Subcutaneous abdominal adipose tissue (tissue), 5 donors: ENCODE measurements around the gene TBC1D9.
"Not testable (repeated sequence)": the region's sequence is repeated elsewhere in the genome, so short reads cannot be mapped to it uniquely, and the experiment has no call there.

Experiments used
- H3K27ac ChIP-seq: one replicate; pipeline ENCODE4 v1.7.0; 2013; ENCODE audit warnings: low read depth, mild to moderate bottlenecking, inconsistent platforms, low read length, moderate library complexity
- H3K27me3 ChIP-seq, 5 donors: one replicate each; pipeline ENCODE4 v1.7.0; 2013; ENCODE audit warnings: low read length in 5 of 5, inconsistent platforms in 1 of 5; ENCODE audit not compliant: control insufficient read depth in 5 of 5, insufficient read depth in 4 of 5
- H3K36me3 ChIP-seq, 5 donors: one replicate each; pipeline ENCODE4 v1.7.0; 2013; ENCODE audit warnings: low read length in 5 of 5; ENCODE audit not compliant: control insufficient read depth in 5 of 5, insufficient read depth in 5 of 5
- H3K4me1 ChIP-seq, 5 donors: one replicate each; pipeline ENCODE4 v1.7.0; 2013; ENCODE audit warnings: low read length in 5 of 5, mild to moderate bottlenecking in 3 of 5, moderate library complexity in 1 of 5; ENCODE audit not compliant: control insufficient read depth in 5 of 5, insufficient read depth in 5 of 5
- H3K4me3 ChIP-seq, 5 donors: one replicate each; pipeline ENCODE4 v1.7.0; 2013; ENCODE audit warnings: low read length in 5 of 5, low read depth in 1 of 5
- H3K9ac ChIP-seq, 5 donors: one replicate each; pipeline ENCODE4 v1.7.0; 2013; ENCODE audit warnings: low read length in 5 of 5, mild to moderate bottlenecking in 4 of 5, moderate library complexity in 3 of 5
- H3K9me3 ChIP-seq, 5 donors: one replicate each; pipeline ENCODE4 v1.7.0; 2013; ENCODE audit warnings: low read length in 5 of 5; ENCODE audit not compliant: control insufficient read depth in 5 of 5
- donor health status: healthy.
- donor health status: healthy.
- donor health status: healthy.
- donor health status: healthy.
- donor health status: healthy.

The TBC1D9 gene

GRCh38 chr4:140755774-140756318, 339 bp downstream of the TBC1D9 start:
- Histone ChIP-seq H3K9ac (peak overlapping the region; percentile 52 to 99 (median 99)), H3K27me3 (no peaks in the 10 kb centered on the region), H3K27ac (peak overlapping the region; percentile 99), H3K36me3 (no peaks in the 10 kb centered on the region), H3K4me1 (peaks cover 4 to 44% (median 37%) of the 10 kb centered on the region in 5 donors), H3K4me3 (peak overlapping the region; percentile 81 to 96 (median 87)), H3K9me3 (no peaks in the 10 kb centered on the region)

DNA sequence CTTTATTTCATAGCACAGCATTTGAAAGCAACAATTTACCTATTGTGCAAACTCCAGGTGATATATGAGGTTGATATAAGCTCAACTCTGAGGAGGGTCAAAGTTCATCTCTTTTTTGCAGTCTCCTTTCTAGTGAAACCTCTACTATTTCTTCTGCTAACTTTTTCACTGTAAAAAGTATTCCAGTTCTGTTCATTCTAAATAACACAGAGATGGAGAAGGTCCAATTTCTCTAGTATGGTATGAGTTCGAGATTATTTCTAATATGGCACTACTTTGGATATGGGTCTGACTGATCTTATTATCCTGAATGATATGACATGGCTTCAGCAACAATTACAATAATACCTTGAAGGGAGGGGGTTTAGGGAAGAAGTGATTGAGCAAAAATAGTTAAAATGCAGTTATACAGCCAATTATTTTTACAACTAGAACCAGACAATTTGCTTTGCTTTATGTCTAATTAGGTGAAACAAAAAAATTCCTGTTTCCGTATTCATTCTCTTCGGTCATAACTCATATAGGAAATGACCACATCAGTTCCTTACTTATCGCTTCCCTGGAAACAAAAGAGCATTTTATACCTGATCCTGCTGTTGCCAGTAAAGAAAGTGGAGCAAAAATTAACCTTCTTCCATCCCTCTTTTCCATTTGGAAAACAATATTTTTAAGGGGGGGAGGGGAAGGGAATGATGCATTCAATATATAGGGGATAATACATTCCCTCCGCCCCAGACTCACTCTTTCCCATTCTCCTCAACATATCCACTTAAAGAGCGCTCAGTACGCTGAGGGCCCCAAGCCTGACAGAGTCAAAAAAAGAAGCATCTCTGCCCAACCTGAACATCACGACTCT, 1.0 kb downstream of the TBC1D9 start:
- Histone ChIP-seq H3K4me3 (peak overlapping the region; percentile 81 to 96 (median 87)), H3K9ac (peak overlapping the region; percentile 52 to 99 (median 84)), H3K4me1 (peaks cover 4 to 44% (median 37%) of the 10 kb centered on the region in 5 donors), H3K36me3 (no peaks in the 10 kb centered on the region), H3K27me3 (no peaks in the 10 kb centered on the region), H3K9me3 (no peaks in the 10 kb centered on the region), H3K27ac (peak overlapping the region; percentile 99)

DNA sequence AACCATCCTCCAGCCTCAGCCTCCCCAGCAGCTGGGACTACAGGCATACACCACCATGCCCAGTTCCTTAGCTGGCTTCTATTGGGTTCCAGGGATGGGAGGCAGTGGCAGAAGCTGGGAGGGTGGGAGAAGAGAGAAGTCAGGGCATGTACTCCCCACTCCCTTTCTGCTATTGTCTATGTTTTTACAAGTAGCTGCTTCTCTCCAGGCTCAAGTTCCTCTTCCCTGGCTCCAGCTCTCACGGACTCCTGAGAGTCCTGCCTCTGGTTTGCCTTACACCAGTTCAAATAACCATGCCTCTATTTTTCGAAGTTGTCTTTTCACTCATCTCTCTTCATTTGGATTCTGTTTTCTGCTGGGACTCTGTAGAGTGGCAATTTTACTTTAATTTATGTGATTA, 2.9 kb downstream of the TBC1D9 start:
- peak overlapping the region; percentile 32 for H3K27ac ChIP-seq
- no peak overlapping the region for H3K9ac ChIP-seq
- H3K4me1 ChIP-seq = peaks cover 4 to 44% (median 37%) of the 10 kb centered on the region in 5 donors
- H3K36me3 ChIP-seq = no peaks in the 10 kb centered on the region
- no peaks in the 10 kb centered on the region for H3K27me3 ChIP-seq
- H3K9me3 ChIP-seq = peaks cover 0 to 5% (median 0%) of the 10 kb centered on the region in 5 donors
- H3K4me3 ChIP-seq = no peak overlapping the region

DNA sequence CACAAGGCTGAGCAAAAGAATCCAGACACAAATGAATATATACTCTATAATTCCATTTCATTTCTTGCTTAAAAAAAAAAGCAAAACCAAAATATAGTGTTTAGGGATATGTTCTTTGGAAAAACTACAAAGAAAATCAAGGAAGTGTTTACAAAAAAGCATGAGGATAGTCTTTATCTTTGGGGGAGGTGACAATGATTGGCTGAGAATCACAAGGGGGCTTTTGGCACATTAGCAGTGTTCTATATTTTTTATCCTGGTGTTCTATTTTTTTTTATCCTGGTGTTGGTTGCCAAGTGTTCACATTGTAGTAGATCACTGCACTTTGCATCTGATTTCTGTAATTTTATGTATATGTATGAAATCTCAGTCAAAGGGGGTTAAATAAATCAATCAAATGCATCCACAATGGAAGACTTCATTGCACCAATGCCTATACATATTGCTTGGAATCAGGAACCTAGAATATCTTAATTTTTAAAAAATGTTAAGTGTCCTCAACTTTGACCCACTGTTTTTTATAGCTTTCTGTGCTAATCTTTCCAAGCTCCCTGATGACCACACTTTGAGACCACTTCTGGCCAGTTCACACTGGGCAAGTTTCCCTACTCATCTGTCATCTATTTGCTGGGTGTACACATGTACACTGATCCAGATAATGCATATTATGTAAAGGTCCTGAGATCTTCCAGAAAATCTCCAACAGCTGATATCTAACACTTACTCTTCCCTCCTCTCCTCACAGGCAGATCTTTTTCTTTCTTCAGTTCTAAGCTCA, 3.7 kb downstream of the TBC1D9 start:
- peaks cover 4 to 41% (median 34%) of the 10 kb centered on the region in 5 donors for H3K4me1 ChIP-seq
- no peak overlapping the region for H3K4me3 ChIP-seq
- H3K36me3 ChIP-seq = no peaks in the 10 kb centered on the region
- H3K9me3 ChIP-seq = peaks cover 0 to 8% (median 0%) of the 10 kb centered on the region in 5 donors
- no peaks in the 10 kb centered on the region for H3K27me3 ChIP-seq
- H3K9ac ChIP-seq = no peak overlapping the region
- H3K27ac ChIP-seq = peak overlapping the region; percentile 39

DNA sequence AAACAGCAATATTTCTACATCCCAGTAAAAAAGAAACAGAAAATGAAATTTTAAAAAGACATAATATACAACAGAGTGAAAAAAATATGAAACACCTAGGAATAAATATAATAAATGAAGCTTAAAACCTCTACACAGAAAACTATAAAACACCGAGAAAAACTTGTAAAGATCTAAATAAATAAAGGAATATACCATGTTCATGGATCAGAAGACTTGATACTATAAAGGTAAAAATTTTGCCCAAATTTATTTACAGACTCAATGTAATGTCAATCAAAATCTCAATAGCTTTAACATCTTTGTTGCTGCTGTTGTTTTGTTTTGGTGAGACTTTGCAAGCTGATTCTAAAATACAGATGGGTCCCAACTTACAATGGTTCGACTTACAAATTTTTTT, 5.7 kb downstream of the TBC1D9 start:
- Histone ChIP-seq H3K27ac (no peak overlapping the region), H3K4me1 (peaks cover 0 to 33% (median 28%) of the 10 kb centered on the region in 5 donors), H3K27me3 (no peaks in the 10 kb centered on the region), H3K9me3 (peaks cover 0 to 8% (median 0%) of the 10 kb centered on the region in 5 donors), H3K4me3 (no peak overlapping the region), H3K36me3 (no peaks in the 10 kb centered on the region), H3K9ac (no peak overlapping the region)

DNA sequence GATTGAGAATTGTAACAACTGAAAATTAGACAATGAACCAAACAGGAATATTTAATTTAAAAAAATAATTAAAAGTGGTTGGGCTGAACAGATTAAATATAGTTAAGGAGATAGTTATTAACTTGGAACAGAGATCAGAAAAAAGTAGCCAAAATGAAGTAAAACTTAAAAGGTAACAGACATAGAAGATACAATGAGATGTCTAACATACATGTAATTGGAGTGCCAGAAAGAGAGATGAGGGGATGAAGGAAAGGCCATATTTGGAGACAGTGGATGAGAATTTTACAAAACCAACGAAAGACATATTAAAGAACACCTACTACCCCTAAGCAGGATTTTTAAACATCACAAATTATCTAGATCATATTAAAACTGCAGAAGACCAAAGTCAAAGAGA, 8.0 kb downstream of the TBC1D9 start:
- no peaks in the 10 kb centered on the region for H3K27me3 ChIP-seq
- peaks cover 0 to 26% (median 24%) of the 10 kb centered on the region in 5 donors for H3K4me1 ChIP-seq
- H3K4me3 ChIP-seq = no peak overlapping the region
- H3K27ac ChIP-seq = no peak overlapping the region
- H3K9ac ChIP-seq = no peak overlapping the region
- H3K9me3 ChIP-seq = peaks cover 0 to 8% (median 0%) of the 10 kb centered on the region in 5 donors
- no peaks in the 10 kb centered on the region for H3K36me3 ChIP-seq

DNA sequence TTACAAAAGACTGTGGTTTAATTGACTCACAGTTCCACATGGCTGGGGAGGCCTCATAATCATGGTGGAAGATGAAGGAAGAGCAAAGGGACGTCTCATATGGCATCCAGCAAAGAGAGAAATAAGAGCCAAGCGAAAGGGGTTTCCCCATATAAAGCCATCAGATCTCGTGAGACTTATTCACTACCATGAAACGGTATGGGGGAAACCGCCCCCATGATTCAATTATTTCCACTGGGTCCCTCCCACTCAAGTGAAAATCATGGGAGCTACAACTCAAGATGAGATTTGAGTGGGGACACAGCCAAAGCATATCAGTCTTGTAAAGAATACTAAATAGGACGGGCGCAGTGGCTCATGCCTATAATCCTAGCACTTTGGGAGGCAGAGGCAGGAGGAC, 9.6 kb downstream of the TBC1D9 start:
- H3K27me3 ChIP-seq, H3K9me3 ChIP-seq, H3K4me3 ChIP-seq, H3K36me3 ChIP-seq, H3K9ac ChIP-seq, H3K27ac ChIP-seq: not testable (repeated sequence)
- peaks cover 0 to 27% (median 25%) of the 10 kb centered on the region in 5 donors for H3K4me1 ChIP-seq

DNA sequence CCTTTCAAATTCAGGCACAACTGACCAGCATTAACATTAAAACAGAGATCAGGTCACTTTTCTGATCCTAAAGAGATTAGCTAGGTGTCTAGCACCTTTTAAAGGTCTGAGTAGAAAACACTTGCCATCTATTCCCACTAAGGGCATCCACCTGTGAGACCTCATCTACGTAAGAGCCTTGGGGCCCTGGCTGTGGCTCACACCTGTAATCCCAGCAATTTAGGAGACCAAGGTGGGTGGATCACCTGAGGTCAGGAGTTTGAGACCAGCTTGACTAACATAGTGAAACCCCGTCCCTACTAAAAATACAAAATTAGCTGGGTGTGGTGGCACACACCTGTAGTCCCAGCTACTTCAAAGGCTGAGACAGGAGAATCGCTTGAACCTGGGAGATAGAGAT, 11.8 kb downstream of the TBC1D9 start:
- Histone ChIP-seq H3K27ac (no peak overlapping the region), H3K4me3 (no peak overlapping the region), H3K27me3 (no peaks in the 10 kb centered on the region), H3K9ac (no peak overlapping the region), H3K9me3 (peaks cover 0 to 8% (median 0%) of the 10 kb centered on the region in 5 donors), H3K4me1 (peaks cover 0 to 36% (median 32%) of the 10 kb centered on the region in 5 donors), H3K36me3 (no peaks in the 10 kb centered on the region)

DNA sequence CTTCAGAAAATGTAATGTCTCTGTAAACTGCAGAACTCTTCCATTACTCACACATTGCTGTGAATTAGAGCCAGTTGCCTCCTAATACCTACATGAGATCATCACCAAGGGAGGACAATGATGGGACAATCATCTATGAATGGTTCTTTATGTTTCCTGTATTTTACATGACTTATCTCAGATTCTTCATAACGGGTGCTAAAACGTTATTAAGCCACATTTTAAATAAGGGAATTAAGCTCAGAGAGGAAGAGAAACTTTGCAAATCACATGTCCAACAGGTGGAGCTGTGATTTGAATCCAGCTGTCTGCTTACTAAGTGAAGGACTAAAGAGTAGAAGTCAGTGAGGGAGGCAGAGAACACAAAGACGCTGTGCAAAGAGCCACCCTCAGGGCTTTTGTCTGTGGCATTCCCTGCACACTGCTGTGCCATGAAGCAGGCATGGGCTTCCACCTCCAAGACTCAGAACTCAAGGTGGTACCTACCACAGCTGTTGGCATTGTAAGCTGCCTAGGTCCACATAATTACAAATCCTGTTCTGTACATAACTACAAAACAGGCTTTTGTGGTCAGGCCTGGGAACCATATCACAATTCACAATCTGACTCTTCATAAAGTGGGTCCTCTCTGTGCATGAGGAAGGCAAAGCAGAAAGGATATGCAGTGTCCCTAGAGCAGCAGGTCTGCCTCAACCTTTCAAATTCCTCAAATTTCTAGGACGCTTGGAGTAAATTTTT, 12.8 kb downstream of the TBC1D9 start:
- Histone ChIP-seq H3K27me3 (no peaks in the 10 kb centered on the region), H3K4me1 (peaks cover 0 to 38% (median 32%) of the 10 kb centered on the region in 5 donors), H3K9me3 (peaks cover 0 to 3% (median 0%) of the 10 kb centered on the region in 5 donors), H3K4me3 (no peak overlapping the region), H3K36me3 (no peaks in the 10 kb centered on the region), H3K27ac (peak overlapping the region; percentile 2), H3K9ac (no peak overlapping the region)
